LHCN-M2 (cell line): Measurements from ENCODE around the gene DAGLB. TPM values are rescaled to one million over a fixed set of nuclear protein-coding genes. Genes with fewer than 3 reads are reported as not detected.
A peak's percentile ranks its signal among the peaks of the same experiment; 100 is the strongest.
"Not testable (repeated sequence)": the region's sequence is repeated elsewhere in the genome, so short reads cannot be mapped to it uniquely, and the experiment has no call there.

ENCODE experiments used
- DNase-seq: peaks from one replicate; pipeline ENCODE4 v3.0.0-alpha.2; 2012; ENCODE audit warnings: low read depth
- total RNA-seq: library from RNA; depleted of rRNA; stranded (reverse); fragments of >200 nt; gene quantifications from 2 replicates; pipeline ENCODE4 v1.2.3, GENCODE V29; 2014

DAGLB gene
- total RNA-seq, 1 experiment from 2014 or later: 23.6 TPM

GRCh38 chr7:6461946-6462550 lies 14.3 kb upstream of the DAGLB start:
- no peak for DNase-seq

GRCh38 chr7:6460990-6461584 lies 13.3 kb upstream of the DAGLB start:
- no peak for DNase-seq

GRCh38 chr7:6460303-6460702 lies 12.5 kb upstream of the DAGLB start:
- DNase-seq: no peak

- not testable (repeated sequence) for DNase-seq
Observed at GRCh38 chr7:6458676-6459075, 10.9 kb upstream of the DAGLB start.

GRCh38 chr7:6453734-6454133 lies 6.0 kb upstream of the DAGLB start:
- DNase-seq: peak; percentile 88

- DNase-seq: no peak
Observed at GRCh38 chr7:6451224-6451705, 3.5 kb upstream of the DAGLB start.

GRCh38 chr7:6450591-6450990 lies 2.8 kb upstream of the DAGLB start:
- not testable (repeated sequence) for DNase-seq

GRCh38 chr7:6449884-6450283 lies 2.1 kb upstream of the DAGLB start:
- not testable (repeated sequence) for DNase-seq

GRCh38 chr7:6448943-6449543 lies 1.3 kb upstream of the DAGLB start:
- DNase-seq: no peak

GRCh38 chr7:6446838-6447580 lies 745 bp downstream of the DAGLB start:
- peak; percentile 94 for DNase-seq

GRCh38 chr7:6444516-6445269 lies 3.1 kb downstream of the DAGLB start:
- DNase-seq: no peak

- peak; percentile 92 for DNase-seq
Observed at GRCh38 chr7:6443372-6443941, 4.3 kb downstream of the DAGLB start.

- peak; percentile 83 for DNase-seq
Observed at GRCh38 chr7:6442114-6442513, 5.6 kb downstream of the DAGLB start.

GRCh38 chr7:6440381-6440780 lies 7.4 kb downstream of the DAGLB start:
- no peak for DNase-seq

GRCh38 chr7:6438427-6438826 lies 9.3 kb downstream of the DAGLB start:
- peak; percentile 67 for DNase-seq

GRCh38 chr7:6437251-6437650 lies 10.5 kb downstream of the DAGLB start:
- no peak for DNase-seq

GRCh38 chr7:6436385-6436685 lies 11.4 kb downstream of the DAGLB start:
- DNase-seq: no peak

GRCh38 chr7:6435486-6436384 lies 12.0 kb downstream of the DAGLB start:
- DNase-seq: peak; percentile 83

- DNase-seq: no peak
Observed at GRCh38 chr7:6433784-6434615, 13.8 kb downstream of the DAGLB start.
